GM19238 (cell line): ENCODE results near the gene LINGO3.
"Not testable (repeated sequence)": the region's sequence is repeated elsewhere in the genome, so short reads cannot be mapped to it uniquely, and the experiment has no call there.

Source experiments
- DNase-seq: peaks from one replicate; pipeline ENCODE4 v3.0.0; 2011; ENCODE audit warnings: low spot score; ENCODE audit not compliant: insufficient read length

Gene LINGO3, protein sequence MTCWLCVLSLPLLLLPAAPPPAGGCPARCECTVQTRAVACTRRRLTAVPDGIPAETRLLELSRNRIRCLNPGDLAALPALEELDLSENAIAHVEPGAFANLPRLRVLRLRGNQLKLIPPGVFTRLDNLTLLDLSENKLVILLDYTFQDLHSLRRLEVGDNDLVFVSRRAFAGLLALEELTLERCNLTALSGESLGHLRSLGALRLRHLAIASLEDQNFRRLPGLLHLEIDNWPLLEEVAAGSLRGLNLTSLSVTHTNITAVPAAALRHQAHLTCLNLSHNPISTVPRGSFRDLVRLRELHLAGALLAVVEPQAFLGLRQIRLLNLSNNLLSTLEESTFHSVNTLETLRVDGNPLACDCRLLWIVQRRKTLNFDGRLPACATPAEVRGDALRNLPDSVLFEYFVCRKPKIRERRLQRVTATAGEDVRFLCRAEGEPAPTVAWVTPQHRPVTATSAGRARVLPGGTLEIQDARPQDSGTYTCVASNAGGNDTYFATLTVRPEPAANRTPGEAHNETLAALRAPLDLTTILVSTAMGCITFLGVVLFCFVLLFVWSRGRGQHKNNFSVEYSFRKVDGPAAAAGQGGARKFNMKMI

DNA sequence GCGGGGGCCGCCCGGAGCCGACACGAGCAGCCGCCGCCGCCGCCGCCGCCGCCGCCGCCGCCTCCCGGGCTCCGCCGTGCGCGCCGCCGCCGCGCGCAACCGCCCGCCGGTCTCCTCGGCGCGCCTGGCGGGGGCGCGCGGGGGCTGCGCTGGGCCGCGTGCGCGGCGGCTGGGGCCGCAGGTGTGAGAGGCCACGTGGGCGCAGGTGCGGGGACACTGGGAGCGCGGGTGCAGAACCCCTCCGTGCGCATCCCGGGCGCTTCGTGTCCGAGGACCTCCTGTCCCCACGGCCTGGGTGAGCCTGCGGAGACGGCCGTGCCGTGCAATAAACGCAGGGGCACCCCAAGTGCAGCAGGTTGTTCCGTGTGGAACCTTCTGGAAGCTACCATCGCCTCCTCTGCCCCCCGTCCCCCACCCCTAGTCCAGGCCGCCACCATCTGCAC lies at the start of gene LINGO3:
Gene LINGO3 (minus strand): TSS at position 41 of the 443 bp plus-strand sequence. CDS start 16,378 bp downstream, outside the sequence.
- DNase-seq = no peak

DNA sequence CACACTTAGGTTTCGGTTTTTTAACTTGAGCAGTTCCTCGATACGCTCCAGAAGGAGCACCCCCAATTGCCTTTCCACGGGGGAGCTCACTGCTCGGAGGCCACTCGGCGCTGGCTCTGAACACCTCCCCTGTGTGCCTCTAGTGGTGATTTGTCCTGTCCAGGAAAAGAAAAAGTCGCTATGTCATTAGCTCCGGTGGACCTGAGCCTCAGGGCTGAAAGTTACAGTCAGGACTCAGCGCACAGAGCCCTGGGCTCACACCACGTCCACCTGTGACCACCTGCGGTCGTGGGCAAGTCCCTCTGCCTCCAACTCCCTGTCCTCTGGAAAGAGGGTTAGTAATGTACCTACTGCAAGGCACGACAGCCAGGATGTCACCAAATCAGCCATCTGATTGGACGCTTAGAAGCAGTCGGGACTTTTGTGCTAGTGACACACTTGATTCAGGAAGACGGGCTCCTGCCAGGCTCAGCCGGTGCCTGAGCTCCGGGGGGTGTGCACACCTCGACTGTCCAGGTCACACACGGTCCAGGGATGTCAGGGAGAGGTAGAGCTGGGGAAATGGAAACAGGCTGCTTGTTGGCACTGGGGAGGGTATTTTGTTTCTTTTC lies 48.2 kb upstream of the LINGO3 start:
- DNase-seq = no peak

GRCh38 chr19:2355168-2356035 lies 47.4 kb upstream of the LINGO3 start:
- DNase-seq = no peak

DNA sequence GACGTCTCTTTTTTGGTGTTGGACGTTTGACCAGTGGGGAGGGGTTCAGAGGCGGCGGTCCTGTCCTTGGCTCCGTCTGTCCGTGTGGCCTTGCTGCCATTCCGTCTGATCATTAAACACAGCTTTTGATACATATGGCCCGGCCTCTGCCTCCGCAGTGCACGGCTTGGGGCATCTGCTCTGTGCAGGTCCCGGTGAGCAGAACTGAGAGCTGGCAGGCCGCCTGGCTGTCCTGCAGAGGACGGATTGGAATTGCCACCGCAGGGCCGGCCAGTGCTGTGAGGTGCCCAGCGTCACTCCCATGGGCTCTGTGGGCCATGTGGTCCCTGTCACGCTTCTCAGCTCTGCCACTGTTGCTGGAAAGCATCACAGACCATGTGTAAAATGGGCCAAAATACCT lies 46.7 kb upstream of the LINGO3 start:
- DNase-seq = no peak

DNA sequence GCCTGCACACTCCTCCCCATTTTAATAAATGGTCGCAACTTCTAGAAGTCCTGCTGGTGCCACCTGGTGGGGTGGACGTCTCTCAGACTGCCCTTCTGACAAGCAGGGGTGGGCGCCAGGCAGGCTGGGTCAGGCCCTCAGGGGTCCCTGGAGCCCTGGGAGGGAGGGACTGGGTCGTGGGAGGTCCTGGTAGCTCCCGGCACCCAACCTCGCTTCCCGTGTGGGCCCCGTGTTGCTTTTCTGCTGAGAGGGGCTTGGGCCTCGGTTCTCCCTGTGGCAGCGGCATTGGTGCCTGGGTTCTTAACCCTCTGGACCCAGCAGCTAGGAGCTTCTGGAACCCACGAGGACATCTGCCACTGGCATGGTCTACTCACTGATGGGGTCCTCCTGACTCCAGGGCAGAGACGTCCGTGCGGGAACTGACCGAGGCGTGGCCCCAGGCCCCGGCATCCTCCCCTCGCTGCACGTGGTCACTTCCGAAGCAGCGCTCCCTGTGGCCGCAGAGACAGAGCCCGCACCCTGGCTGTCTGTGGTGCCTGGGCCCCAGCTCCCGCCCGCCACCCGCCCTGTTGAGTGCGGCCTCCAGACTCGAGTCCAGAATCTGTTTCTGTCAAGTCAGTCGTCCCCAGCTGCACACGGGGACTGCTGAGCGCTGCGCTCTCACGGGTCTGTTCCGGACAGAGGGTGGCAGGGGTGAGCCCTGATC lies 46.1 kb upstream of the LINGO3 start:
- no peak for DNase-seq

DNA sequence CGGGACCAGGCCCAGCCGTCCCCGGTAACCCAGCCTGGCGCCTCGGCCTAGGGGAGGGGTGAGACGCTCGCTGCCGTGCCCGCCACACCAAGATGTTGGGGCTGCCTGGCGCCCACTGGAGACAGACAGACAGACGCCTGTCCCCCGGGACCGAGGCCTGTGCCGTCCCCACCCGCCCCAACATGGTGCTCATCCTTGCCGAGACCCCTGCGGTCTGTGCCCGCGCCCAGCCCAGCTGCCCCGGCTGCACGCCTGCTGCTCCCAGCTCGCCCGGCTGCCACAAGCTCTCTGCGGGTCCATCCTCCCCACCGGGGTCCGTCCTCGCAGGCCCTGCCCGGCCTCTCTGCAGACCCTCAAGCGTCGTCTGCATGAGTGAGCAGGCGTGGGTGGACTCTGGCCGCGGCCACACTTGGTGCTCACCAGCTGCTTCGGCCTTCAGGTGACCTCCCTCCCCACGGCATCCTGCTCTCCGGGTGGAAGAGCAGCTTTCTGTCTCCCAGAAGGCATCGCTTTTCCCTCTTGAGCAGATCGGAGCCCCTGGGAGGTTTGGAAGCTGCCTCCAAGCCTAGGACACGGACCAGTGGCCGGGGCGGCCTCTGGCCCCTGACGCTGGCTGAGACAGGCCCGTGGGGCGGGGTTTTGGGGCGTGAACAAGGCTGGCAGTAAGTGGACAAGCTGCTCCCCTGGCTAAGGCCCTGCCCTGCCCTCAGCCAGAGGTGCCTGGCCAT lies 45.4 kb upstream of the LINGO3 start:
- no peak for DNase-seq

- no peak for DNase-seq
Observed at GRCh38 chr19:2352121-2352520, 44.2 kb upstream of the LINGO3 start.

- no peak for DNase-seq
Observed at GRCh38 chr19:2351591-2351990, 43.6 kb upstream of the LINGO3 start.

DNA sequence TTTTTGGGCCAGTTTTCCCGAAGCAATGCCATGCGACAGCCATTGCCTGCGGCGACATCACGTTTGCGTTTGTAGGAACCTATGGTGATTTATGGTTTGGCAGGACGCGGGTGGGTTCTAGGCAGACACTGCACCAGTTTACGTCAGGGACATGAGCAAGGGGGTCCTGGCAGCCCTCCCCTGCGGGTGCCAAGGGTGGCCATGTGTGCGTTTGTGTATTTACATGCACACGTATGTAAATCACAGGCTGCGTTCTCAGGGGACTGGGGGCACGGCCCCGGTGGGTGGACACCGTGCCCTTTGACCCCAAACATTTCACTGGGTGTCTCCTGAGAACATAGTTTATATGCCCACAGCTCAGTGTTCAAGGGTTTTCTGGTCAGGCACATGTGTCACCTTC lies 42.7 kb upstream of the LINGO3 start:
- no peak for DNase-seq

DNA sequence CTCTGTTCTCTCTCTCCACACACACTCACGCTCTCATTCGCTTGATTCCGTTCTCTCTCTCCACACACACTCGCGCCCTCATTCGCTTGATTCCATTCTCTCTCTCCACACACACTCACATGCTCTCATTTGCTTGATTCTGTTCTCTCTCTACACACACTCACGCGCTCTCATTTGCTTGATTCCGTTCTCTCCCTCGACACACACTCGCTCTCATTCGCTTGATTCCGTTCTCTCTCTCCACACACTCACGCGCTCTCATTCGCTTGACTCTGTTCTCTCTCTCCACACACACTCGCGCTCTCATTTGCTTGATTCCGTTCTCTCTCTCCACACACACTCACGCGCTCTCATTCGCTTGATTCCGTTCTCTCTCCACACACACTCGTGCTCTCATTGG lies 41.9 kb upstream of the LINGO3 start:
- DNase-seq = not testable (repeated sequence)

DNA sequence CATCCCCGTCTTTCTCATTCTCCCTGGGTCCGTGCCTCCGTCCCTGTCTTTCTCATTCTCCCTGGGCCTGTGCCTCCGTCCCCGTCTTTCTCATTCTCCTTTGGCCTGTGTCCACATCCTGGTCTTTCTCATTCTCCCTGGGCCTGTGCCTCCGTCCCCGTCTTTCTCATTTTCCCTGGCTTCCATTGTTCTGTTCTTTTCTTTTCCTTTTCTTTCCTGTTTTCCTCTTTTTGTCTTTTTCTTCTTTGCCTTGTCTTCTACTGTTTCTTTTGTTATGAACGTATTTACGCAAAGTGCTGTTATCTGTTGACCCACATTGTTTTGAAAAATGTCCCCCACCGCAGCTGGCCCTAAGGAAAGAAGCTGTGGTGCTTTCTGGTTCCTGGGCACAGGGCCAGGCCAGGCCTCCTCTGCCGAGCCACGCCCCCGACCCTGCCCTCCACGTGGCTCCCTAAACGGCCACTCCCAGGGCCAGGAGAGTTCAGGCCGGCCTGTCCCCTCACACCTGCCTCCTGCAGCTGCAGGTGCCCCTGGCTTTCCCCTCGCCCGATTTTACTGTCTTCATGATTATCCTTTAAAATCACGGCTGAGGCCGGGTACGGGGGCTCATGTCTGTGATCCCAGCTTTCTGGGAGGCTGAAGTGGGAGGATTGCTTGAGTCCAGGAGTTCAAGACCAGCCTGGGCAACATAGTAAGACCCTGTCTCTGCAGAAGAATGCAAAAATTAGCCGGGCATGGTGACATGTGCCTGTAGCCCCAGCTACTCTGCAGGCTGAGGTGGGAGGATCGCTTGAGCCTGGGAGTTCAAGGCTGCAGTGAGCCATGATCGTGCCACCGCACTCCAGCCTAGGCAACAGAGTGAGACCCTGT lies 38.1 kb upstream of the LINGO3 start:
- DNase-seq = no peak

DNA sequence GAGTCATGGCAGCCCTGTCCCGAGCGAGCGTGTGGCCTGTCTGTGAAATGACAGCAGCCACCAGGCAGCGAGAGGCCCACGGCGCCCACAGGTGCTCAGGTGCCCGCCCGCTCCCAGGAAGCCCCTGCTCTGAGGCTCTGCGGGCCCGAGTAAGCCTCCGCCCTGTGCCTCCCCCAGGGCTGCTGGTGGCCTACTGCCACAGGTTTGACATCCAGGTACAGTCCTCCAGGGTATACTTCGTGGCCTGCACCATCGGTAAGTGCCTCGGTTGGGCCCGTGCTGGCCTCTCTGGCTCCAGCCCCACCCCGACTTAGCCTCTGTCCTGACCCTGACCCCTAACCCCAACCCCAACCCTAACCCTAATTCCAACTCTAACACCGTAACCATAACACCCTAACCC lies 37.1 kb upstream of the LINGO3 start:
- DNase-seq = no peak

GRCh38 chr19:2344381-2344870 lies 36.5 kb upstream of the LINGO3 start:
- no peak for DNase-seq

- no peak for DNase-seq
Observed at GRCh38 chr19:2343289-2343982, 35.5 kb upstream of the LINGO3 start.

DNA sequence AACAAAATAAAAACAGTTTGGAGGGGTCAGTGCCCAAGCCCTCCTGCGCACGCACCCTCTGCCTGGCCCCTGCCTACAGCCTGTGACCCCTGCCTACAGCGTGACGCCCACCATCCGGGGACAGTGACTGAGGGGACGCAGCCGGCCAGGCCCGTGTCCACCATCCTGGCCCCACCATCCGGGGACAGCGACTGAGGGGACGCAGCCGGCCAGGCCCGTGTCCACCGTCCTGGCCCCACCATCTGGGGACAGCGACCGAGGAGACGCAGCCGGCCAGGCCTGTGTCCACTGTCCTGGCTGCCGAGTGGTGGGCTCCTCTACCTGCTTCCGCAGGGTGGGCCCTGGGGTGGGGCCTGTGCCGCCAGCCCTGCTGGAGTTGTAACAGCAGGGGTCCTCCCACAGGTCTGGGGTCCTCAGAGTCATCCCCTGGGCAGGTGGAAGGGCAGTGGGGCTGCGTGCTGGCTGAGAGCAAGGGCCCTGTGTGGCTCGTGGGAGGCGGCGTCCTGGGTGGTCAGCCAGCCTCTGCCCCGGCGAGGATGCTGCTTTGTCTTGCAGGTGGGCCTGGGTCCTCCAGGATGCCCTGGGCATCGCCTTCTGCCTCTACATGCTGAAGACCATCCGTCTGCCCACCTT lies 34.8 kb upstream of the LINGO3 start:
- no peak for DNase-seq

DNA sequence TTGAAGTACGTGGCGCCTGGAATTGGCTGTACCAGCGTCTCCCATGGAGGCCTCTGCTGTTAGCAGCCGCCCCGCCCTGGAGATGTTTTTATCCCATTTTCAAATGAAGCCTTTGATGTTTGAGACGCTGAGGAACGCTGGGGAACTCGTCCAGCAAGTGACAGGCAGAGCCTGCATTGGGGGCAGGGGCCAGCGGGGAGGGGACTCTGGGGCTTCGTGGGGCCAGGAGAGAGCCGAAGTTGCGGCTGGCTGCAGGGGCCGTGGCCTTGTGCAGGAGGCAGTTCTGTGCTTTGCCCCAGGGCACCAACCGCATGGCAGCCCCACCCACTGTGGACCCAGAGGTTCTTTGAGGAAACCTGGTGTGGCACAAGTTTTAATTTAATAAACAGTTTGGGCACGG lies 34.0 kb upstream of the LINGO3 start:
- DNase-seq = no peak

- no peak for DNase-seq
Observed at GRCh38 chr19:2341244-2341751, 33.3 kb upstream of the LINGO3 start.
